WTC11 (cell line): ENCODE data around the gene LRRC41. TPM values are rescaled to one million over a fixed set of nuclear protein-coding genes. Genes with fewer than 3 reads are reported as not detected.
A peak's percentile ranks its signal among the peaks of the same experiment; 100 is the strongest.

ENCODE experiments used
- ATAC-seq: fragments of 200-7000 bp; cut with Tn5 transposase; 2 replicates; pipeline ENCODE4 v1.10.0; 2021; ENCODE audit warnings: mild to moderate bottlenecking, moderate library complexity
- CTCF ChIA-PET: fragments of 300-600 bp; sonication (Branson Sonifier 250); formaldehyde crosslinking; loops from one replicate; lab custom pipeline; 2021; ENCODE audit warnings: antibody characterized with exemption; lab: Charles Lee
- POLR2A ChIA-PET: fragments of 350-600 bp; sonication (Branson Sonifier 250); formaldehyde crosslinking; loops from one replicate; lab custom pipeline; 2021; ENCODE audit warnings: antibody characterized with exemption; lab: Charles Lee
- DNase-seq: peaks from one replicate; pipeline ENCODE4 v3.0.0; 2021; ENCODE audit warnings: low spot score
- H3K27ac Mint-ChIP-seq: 2 replicates; pipeline ENCODE4 v1.8.0; 2021; ENCODE audit warnings: mixed read lengths
- H3K27me3 Mint-ChIP-seq: 2 replicates; pipeline ENCODE4 v1.8.0; 2021; ENCODE audit warnings: low read depth, mild to moderate bottlenecking, moderate library complexity, mixed read lengths
- H3K36me3 Mint-ChIP-seq: 2 replicates; pipeline ENCODE4 v1.8.0; 2021; ENCODE audit warnings: mixed read lengths
- H3K4me1 Mint-ChIP-seq: 2 replicates; pipeline ENCODE4 v1.8.0; 2022; ENCODE audit warnings: mixed read lengths
- H3K4me3 Mint-ChIP-seq: 2 replicates; pipeline ENCODE4 v1.8.0; 2021; ENCODE audit warnings: mild to moderate bottlenecking, moderate library complexity, mixed read lengths
- H3K9me3 Mint-ChIP-seq: 2 replicates; pipeline ENCODE4 v1.8.0; 2021; ENCODE audit warnings: mixed read lengths
- CREM ChIP-seq: sonication (generic); formaldehyde crosslinking; IDR thresholded peaks from 2 replicates; pipeline ENCODE4 v1.8.1; 2022; ENCODE audit warnings: mild to moderate bottlenecking, missing genetic modification reagents, moderate library complexity
- JAZF1 ChIP-seq: fragments of 250-450 bp; sonication (Bioruptor Pico); IDR thresholded peaks from 2 replicates; pipeline ENCODE4 v1.9.0; 2021; ENCODE audit warnings: moderate library complexity, mild to moderate bottlenecking, inconsistent platforms
- SOX15 ChIP-seq: fragments of 250-450 bp; sonication (Bioruptor Pico); IDR thresholded peaks from 2 replicates; pipeline ENCODE4 v1.9.0; 2021; ENCODE audit warnings: mild to moderate bottlenecking
- TEAD1 ChIP-seq: sonication (generic); formaldehyde crosslinking; IDR thresholded peaks from 2 replicates; pipeline ENCODE4 v1.8.0; 2022; ENCODE audit warnings: mild to moderate bottlenecking, missing genetic modification reagents
- TEAD4 ChIP-seq: sonication (generic); formaldehyde crosslinking; IDR thresholded peaks from 2 replicates; pipeline ENCODE4 v1.8.0; 2022; ENCODE audit warnings: mild to moderate bottlenecking, missing genetic modification reagents
- total RNA-seq: library from RNA; stranded (reverse); gene quantifications from 3 replicates; pipeline ENCODE4 v1.2.3, GENCODE V29; 2021
- TF ChIP-seq, protein P1 (sequence below): sonication (generic); formaldehyde crosslinking; IDR thresholded peaks from 2 replicates; pipeline ENCODE4 v1.8.1; 2023; ENCODE audit warnings: mild to moderate bottlenecking, missing genetic modification reagents
- TF ChIP-seq, protein P2 (sequence below): sonication (generic); formaldehyde crosslinking; IDR thresholded peaks from 2 replicates; pipeline ENCODE4 v1.8.1; 2023; ENCODE audit warnings: mild to moderate bottlenecking, missing genetic modification reagents, borderline replicate concordance
- TF ChIP-seq, protein P3 (sequence below): sonication (generic); formaldehyde crosslinking; IDR thresholded peaks from 2 replicates; pipeline ENCODE4 v1.8.0; 2023; ENCODE audit warnings: mild to moderate bottlenecking, missing genetic modification reagents
- TF ChIP-seq, protein P4 (sequence below): fragments of 250-450 bp; sonication (Bioruptor Pico); IDR thresholded peaks from 2 replicates; pipeline ENCODE4 v1.8.0; 2021; ENCODE audit warnings: mild to moderate bottlenecking
- TF ChIP-seq, protein P5 (sequence below): sonication (generic); formaldehyde crosslinking; IDR thresholded peaks from 2 replicates; pipeline ENCODE4 v1.8.0; 2022; ENCODE audit warnings: mild to moderate bottlenecking, missing genetic modification reagents

Gene LRRC41
- total RNA-seq, 1 experiment from 2014 or later: 46.0 TPM

DNA sequence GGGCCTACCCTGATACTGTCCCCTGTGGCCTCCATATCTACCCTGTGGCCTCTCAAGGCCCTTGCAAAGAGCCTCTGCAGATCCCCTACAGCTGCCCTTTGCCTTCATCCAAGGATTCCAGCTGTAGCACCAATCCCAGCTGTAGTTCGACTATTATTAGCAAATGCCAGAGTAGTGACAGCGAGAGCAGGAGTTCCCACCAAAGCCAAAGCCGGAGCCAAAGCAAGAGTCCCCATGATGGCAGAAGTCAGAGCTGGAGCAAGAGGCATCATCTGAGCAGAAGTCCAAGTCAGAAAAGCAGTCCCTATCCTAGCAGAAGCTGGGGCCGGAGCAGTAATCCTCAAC lies 39.9 kb upstream of the LRRC41 start:
- no peak for DNase-seq
- POLR2A ChIA-PET: no interaction called here
- Mint-ChIP-seq H3K4me3 (no peak overlapping the region), H3K36me3 (peaks cover 37% of the 10 kb centered on the region), H3K27me3 (no peaks in the 10 kb centered on the region), H3K9me3 (no peaks in the 10 kb centered on the region), H3K27ac (no peak overlapping the region), H3K4me1 (peaks cover 17% of the 10 kb centered on the region)
- TF ChIP-seq TEAD4 (CRISPR knock-in tag) (no peak), TEAD1 (CRISPR knock-in tag) (no peak)
- TF ChIP-seq, protein P1, sequence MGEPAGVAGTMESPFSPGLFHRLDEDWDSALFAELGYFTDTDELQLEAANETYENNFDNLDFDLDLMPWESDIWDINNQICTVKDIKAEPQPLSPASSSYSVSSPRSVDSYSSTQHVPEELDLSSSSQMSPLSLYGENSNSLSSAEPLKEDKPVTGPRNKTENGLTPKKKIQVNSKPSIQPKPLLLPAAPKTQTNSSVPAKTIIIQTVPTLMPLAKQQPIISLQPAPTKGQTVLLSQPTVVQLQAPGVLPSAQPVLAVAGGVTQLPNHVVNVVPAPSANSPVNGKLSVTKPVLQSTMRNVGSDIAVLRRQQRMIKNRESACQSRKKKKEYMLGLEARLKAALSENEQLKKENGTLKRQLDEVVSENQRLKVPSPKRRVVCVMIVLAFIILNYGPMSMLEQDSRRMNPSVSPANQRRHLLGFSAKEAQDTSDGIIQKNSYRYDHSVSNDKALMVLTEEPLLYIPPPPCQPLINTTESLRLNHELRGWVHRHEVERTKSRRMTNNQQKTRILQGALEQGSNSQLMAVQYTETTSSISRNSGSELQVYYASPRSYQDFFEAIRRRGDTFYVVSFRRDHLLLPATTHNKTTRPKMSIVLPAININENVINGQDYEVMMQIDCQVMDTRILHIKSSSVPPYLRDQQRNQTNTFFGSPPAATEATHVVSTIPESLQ: no peak
- TF ChIP-seq, protein P2, sequence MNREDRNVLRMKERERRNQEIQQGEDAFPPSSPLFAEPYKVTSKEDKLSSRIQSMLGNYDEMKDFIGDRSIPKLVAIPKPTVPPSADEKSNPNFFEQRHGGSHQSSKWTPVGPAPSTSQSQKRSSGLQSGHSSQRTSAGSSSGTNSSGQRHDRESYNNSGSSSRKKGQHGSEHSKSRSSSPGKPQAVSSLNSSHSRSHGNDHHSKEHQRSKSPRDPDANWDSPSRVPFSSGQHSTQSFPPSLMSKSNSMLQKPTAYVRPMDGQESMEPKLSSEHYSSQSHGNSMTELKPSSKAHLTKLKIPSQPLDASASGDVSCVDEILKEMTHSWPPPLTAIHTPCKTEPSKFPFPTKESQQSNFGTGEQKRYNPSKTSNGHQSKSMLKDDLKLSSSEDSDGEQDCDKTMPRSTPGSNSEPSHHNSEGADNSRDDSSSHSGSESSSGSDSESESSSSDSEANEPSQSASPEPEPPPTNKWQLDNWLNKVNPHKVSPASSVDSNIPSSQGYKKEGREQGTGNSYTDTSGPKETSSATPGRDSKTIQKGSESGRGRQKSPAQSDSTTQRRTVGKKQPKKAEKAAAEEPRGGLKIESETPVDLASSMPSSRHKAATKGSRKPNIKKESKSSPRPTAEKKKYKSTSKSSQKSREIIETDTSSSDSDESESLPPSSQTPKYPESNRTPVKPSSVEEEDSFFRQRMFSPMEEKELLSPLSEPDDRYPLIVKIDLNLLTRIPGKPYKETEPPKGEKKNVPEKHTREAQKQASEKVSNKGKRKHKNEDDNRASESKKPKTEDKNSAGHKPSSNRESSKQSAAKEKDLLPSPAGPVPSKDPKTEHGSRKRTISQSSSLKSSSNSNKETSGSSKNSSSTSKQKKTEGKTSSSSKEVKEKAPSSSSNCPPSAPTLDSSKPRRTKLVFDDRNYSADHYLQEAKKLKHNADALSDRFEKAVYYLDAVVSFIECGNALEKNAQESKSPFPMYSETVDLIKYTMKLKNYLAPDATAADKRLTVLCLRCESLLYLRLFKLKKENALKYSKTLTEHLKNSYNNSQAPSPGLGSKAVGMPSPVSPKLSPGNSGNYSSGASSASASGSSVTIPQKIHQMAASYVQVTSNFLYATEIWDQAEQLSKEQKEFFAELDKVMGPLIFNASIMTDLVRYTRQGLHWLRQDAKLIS: no peak
- TF ChIP-seq, protein P3, sequence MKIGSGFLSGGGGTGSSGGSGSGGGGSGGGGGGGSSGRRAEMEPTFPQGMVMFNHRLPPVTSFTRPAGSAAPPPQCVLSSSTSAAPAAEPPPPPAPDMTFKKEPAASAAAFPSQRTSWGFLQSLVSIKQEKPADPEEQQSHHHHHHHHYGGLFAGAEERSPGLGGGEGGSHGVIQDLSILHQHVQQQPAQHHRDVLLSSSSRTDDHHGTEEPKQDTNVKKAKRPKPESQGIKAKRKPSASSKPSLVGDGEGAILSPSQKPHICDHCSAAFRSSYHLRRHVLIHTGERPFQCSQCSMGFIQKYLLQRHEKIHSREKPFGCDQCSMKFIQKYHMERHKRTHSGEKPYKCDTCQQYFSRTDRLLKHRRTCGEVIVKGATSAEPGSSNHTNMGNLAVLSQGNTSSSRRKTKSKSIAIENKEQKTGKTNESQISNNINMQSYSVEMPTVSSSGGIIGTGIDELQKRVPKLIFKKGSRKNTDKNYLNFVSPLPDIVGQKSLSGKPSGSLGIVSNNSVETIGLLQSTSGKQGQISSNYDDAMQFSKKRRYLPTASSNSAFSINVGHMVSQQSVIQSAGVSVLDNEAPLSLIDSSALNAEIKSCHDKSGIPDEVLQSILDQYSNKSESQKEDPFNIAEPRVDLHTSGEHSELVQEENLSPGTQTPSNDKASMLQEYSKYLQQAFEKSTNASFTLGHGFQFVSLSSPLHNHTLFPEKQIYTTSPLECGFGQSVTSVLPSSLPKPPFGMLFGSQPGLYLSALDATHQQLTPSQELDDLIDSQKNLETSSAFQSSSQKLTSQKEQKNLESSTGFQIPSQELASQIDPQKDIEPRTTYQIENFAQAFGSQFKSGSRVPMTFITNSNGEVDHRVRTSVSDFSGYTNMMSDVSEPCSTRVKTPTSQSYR (CRISPR knock-in tag): no peak
- ATAC-seq: no peak
- CTCF ChIA-PET: interaction anchor here (2.6 kb wide), 1 partner anchor 10 kb away, joined by 17 read pairs; no protein-coding TSS in a partner anchor

DNA sequence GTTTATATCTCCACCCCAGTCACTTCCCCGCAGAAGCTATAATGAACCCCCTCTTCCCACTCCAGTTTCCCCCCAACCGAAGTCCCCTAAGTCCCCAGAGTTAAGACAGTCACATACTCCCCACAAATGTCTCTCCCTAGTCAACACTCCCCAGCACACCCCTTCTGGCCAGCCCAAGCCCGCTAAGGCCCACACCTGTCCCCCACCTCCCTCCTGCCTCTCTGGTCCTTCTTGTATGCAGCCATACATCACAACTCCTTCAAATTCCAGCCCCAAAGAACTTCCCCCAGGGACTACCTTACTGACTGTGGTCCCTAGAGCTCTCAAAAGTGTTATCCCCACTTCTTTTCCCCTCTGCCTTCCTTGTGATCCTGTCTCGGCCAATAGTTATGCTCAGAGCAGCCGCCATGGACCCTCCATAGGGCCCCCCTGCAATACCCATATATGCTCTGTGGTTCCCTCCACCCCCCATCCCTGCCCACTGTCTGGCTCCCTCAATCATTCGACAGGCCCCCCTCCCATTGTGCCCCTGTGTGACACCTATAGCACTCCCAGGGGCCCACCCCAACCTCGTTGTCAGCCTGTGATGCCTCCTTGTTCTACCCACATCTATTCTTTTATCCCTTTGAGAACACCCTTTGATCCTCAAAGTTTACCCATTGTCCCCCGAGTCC lies 39.4 kb upstream of the LRRC41 start:
- ATAC-seq (no peak), DNase-seq (no peak)
- CTCF ChIA-PET: interaction anchor here (0.8 to 2.6 kb wide), 7 partner anchors 10 to 184 kb away, joined by 3 to 17 read pairs (median 4); partner anchors contain the start of gene LRRC41
- no peaks in the 10 kb centered on the region for H3K27me3 Mint-ChIP-seq
- H3K9me3 Mint-ChIP-seq: no peaks in the 10 kb centered on the region
- TF ChIP-seq CREM (CRISPR knock-in tag) (no peak), JAZF1 (CRISPR knock-in tag) (no peak), SOX15 (no peak)
- TF ChIP-seq, protein P4, sequence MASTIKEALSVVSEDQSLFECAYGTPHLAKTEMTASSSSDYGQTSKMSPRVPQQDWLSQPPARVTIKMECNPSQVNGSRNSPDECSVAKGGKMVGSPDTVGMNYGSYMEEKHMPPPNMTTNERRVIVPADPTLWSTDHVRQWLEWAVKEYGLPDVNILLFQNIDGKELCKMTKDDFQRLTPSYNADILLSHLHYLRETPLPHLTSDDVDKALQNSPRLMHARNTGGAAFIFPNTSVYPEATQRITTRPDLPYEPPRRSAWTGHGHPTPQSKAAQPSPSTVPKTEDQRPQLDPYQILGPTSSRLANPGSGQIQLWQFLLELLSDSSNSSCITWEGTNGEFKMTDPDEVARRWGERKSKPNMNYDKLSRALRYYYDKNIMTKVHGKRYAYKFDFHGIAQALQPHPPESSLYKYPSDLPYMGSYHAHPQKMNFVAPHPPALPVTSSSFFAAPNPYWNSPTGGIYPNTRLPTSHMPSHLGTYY (CRISPR knock-in tag): no peak
- TF ChIP-seq, protein P5, sequence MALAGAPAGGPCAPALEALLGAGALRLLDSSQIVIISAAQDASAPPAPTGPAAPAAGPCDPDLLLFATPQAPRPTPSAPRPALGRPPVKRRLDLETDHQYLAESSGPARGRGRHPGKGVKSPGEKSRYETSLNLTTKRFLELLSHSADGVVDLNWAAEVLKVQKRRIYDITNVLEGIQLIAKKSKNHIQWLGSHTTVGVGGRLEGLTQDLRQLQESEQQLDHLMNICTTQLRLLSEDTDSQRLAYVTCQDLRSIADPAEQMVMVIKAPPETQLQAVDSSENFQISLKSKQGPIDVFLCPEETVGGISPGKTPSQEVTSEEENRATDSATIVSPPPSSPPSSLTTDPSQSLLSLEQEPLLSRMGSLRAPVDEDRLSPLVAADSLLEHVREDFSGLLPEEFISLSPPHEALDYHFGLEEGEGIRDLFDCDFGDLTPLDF: no peak
- TF ChIP-seq, all 79 proteins: peak for 0
- Mint-ChIP-seq H3K27ac (peak overlapping the region; percentile 14; the same call in 1 of the 2 replicates), H3K4me3 (0 out of 2 replicates have a peak overlapping the region, but pooled peaks have one; percentile 97), H3K36me3 (peaks cover 32% of the 10 kb centered on the region), H3K4me1 (peaks cover 17% of the 10 kb centered on the region)
- POLR2A ChIA-PET: no interaction called here
